Stimulated activated naive CD4-positive, alpha-beta T cell (primary cell): ENCODE measurements around the gene TENT4B.
A peak's percentile ranks its signal among the peaks of the same experiment; 100 is the strongest.

Experiments used
- DNase-seq, 6 experiments: peaks; one replicate each; lab custom pipeline; 2025; lab: John Stamatoyannopoulos, UW

TENT4B gene

DNA sequence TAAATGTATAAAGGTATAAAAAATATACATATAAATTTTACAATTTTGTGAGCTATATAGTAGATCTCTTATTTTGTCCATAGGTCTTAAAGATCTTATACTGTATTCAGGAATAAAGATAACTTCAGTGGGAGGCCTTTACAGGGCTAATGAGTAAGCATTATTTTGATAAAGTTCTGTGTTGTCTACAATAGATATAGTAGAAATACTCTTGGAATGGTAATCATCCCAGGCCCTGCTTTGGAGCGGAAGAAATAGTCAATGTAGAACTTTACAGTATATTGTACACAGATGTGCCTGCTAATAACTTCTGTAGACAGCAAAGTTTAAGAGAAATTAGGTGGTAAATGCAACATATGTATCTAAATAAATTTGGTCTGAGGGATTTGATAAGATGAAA is 42.6 kb downstream of the TENT4B start:
- no peak for DNase-seq

DNA sequence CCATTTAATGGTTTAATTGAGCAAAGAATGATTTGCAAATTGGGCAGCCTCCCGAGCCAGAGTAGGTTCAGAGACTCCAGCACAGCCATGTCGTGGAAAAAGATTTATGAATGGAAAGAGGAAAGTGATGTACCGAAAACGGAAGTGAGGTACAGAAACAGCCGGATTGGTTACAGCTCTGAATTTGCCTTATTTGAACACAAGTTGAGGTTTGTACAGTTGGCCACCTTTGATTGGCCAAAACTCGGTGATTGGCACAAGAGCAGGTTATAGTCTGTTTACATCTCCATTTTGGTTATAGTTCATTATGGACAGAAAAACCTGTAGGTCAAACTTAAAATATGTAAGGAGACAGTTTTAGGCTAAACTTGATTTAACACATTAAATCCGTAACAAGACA is 44.5 kb downstream of the TENT4B start:
- DNase-seq = no peak

DNA sequence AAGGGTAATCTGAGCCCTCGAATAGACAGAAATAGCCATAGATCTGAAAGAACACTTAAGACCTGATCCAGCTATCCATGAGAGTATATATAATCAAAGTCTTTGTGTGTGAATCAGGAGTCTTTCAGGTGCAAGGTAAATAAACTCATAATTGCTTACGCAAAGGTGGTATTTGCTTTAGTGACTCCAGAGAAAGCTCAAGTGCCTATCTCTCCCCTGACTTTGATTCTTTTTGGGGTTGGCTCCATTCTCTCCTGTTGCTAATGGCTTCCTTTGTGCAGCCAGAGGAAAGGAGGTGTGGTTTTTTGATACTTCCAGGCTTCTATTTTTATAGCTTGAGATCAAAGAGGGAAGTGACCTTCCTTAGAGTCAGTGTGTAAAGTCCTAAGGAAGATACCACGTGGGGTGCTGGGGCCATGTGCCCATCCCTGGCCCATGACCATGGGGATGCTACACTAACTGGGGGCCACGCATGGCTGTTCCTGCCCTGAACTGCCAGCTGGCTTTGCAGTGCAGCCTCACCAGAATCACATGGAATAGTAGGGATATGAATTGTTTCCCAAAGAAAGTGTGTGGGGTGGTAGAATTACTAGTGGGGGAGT is 45.8 kb downstream of the TENT4B start:
- DNase-seq = no peak

DNA sequence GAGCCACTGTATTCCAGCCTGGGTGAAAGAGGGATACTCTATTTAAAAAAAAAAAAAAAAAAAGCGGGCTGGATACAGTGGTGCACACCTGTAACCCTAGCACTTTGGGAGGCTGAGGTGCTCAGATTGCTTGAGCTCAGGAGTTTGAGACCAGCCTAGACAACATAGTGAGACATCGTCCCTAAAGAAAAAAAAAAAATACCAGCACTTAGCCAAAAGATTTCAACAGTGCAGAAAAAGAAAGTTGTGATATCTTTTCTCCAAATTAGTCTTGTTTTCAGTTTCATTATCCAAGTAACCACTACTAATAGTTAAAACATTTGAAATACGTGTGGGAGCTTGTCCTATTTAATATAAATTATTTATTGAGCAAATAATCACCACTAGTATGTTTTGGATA is 48.7 kb downstream of the TENT4B start:
- no peak for DNase-seq

DNA sequence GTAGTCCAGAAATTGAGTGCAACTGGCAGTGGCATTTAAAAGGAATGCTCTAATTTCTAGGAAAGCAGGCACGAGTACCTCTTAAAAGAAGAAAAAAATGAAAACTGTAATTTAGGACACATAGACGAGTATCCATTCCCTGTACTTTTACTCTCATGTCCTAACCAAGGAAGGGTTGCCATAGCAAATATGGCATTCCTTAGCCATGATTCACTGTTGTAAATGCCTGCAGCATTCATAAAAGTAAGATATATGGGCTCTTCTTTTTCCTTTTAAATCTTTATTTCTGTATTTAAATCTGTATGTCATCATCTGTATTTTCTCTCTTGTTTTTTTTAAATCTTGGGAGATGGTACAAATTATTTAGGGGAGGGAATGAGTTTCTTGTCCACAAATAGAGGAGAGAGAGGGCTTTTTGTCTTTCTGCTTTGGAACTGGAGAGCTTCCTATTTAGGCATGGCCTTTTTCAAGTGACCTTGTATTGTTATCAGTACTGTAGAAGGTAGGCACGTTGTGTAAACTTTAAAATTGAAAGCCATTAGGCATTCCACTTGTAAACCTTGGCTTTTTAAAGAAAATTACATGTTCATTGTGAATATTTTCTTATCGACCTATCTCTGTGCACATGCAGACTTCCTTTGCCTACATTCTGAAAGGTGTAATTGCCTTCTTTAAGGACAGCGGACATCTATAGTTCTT is 50.0 kb downstream of the TENT4B start:
- no peak for DNase-seq

DNA sequence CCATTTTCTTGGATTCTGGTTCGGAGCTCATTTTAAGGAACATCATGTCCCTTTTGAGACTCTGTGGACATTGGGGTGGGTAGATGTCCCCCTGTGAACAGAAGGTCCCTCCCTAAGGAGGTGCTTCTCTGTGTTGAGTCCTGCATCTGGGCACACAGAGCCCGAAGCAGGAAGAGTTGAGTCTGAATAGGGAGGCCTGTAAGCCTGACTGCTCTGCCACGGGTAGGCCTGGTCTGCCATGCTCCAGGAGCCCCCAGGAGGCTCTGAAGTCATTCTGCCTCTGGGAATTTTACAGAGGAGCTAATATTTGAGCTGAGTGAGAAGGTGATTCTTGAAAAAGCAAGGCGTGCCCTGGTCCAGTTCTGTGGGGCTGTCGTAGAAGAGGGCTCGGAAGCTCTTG is 50.6 kb downstream of the TENT4B start:
- DNase-seq = no peak

DNA sequence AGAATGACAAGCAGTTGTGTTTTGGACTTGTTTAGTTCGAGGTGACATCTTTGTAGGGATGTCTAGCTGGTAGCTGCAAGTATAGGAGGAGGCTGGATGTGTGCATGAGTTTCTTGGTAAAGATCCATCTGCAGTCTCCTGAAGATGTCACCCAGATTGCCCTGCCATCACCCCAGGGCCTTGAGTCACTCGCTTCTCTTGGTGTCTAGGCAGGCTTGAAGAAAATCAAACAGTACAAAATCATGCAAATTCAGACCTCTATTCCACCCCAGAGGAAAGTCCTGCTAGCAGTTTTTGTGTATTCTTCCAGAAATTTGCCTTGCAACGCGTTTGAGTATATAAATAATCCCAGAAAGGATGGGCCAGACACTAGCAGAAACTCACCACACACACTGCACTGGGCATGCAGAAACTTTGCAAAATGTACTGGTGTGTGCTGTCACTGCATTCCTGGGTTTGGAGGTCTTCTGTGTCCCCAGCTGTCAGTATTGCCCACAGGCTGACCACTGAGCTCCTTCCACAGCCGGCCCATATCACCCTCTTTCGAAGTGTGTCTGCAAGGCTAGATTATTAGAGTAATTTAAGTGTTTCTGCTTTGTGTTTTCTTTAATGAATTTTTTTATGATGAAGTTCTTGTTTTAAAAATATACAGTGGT is 51.5 kb downstream of the TENT4B start:
- DNase-seq = no peak

DNA sequence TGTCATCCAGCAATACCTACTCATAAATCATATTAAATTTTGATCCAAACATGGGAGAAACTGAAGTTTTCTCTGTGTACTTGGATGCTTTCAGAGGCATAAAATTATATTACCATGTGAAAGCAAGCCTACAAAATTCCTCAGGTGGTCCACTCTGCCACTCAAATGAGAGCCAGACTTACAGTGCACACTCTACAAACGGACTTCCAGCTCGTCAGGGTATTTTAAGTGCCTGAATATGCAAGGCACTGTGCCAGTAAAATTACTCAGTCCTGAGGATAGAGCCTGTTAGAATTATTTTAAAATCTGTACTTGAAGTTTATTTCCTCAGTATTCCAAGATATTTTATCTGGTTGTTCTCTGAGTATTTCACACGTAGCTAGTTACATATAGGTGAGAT is 54.5 kb downstream of the TENT4B start:
- DNase-seq = no peak

DNA sequence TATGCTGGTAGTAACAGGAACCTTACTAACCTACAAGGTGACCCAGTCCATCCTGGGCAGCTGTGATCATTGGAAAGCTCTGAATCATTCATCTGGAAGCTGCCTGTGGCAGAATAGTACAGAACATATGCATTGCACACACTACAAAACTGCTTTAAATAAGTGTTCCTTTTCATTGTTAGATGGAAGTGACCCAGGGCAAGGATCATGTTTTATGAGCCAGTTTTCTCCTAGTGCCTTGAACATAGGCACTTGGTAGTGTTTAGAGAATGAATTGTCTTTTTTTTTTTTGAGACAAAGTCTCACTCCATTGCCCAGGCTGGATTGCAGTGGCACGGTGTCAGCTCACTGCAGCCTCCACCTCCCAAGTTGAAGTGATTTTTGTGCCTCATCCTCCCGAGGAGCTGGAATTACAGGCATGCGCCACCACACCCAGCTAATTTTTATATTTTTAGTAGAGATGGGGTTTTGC is 55.4 kb downstream of the TENT4B start:
- no peak for DNase-seq

DNA sequence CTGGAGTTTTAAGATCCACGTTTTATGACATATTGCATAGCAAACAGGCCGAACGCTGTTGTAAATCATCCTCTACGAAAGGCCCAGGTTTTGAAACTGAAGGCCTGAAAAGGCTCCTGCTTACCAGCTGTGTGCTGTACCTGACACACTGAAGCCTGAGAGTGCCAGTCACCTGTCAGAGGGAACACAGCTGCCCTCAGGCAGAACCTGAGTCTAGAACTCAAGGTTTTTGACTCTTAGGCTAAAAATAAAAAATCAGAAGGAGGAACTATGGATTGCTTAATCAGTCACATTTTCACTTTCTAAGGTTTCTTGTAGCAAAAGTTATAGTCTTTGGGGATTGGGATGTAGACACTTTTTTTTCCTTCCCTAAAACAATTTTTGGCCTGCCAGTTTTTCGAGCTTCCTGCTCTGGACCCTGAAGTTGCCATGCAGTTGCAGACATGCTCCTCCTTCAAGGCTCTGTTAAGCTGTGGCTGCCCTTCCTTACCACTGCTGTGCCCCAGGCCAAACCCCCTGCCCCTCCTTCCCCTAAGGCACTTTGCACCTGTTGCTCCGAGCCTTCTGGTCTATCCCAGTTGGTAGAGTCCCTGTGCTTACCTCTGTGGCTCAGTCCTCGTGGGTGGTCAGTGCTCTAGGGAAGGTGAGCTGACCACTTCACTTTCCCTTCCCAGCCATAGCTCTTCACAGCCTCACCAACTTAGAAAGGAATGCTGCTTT is 56.6 kb downstream of the TENT4B start:
- no peak for DNase-seq

DNA sequence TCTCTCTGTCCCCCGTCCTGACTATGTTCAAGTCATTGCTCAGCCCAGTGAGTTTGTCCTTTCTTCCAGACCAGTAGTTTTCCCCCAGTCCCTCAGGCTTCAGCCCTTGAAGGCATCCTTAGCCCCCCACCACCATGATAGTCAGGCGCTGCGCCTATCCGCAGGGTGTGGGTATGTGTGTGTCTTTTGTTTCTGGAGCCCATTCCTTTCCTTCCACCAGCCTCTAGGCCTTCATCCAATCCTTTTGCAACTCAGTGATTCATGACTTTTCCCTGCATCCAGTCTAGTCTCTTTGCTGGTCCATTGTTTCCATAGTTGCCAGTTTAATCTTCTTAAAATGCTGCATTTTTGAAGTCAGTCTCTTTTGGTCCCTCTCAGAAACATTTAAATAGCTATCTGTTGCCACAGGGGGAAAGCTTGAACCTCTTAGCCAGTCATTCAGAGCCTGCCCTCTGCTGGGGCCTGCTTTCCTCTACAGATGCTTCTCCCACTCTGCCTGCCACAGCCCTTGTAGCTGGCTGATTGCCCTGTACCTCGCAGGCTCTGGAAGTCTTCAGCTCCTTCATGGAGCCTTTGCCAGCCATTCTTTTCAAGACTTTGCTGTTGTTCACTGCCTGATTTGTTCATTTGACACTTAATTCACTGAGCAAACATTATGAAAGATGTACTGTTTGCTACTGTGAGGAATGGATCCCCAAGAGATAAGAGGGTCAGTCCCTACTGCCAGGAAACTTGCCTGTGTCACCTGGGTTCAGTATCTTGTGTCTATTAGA is 57.3 kb downstream of the TENT4B start:
- DNase-seq = peak; percentile 11 to 64 (median 47)

DNA sequence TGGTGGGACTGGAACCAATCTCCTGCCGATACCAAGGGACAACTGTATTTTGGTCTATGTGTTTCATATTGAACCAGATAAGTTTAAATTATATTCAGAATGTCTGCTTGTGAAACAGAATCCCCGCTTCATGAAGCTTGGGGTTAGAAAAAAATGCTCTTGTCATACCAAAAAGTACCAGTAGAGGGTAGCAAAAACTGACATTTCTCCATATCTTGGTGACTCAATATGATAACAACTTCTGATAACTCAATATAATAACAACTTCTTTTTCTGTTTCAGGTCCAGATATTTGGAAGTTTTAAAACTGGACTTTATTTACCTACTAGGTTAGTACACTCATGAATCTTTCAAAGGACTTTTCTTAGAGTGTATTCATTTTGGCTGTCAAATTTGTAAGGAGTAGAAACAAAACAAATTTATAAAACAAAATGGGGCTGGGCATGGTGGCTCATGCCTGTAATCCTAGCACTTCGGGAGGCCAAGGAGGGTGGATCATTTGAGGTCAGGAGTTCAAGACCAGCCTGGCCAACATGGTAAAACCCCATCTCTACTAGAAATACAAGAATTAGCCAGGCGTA is 60.9 kb downstream of the TENT4B start:
- DNase-seq = peak in 3 of 6 experiments; percentile 20 to 74 (median 63)

DNA sequence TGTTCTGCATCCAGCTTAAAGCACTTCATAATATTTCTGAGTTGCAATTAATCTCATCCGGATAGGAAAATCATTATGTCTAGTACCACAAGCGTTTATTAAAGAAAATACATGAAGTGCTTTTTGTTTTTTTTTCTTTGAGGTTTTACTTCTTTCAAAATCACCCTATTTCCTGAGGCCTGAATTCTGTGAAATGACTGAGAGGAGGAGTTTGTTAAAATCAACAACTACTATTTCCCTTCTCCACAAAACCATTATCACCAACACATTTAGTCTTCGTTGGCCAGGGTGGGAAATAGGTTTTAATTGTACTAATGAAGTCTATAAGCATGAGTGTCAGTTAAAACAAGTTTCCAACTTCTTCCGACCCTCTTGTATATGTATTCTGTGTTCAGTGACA is 62.6 kb downstream of the TENT4B start:
- DNase-seq = no peak

DNA sequence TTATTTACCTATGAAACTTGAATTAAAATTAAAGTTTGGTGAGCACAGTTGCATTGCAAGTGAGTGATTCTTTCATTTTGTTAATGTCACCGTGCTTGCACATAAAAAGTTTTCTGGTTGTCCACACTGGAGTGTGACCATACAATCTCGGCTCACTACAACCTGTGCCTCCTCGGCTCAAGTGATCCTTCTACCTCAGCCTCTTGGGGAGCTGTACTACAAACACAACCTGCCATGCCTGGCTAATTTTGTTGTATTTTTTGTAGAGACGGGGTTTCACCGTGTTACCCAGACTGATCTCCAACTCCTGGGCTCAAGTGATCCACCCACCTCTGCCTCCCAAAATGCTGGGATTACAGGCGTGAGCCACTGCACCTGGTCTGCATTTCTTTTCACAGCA is 63.1 kb downstream of the TENT4B start:
- DNase-seq = no peak

DNA sequence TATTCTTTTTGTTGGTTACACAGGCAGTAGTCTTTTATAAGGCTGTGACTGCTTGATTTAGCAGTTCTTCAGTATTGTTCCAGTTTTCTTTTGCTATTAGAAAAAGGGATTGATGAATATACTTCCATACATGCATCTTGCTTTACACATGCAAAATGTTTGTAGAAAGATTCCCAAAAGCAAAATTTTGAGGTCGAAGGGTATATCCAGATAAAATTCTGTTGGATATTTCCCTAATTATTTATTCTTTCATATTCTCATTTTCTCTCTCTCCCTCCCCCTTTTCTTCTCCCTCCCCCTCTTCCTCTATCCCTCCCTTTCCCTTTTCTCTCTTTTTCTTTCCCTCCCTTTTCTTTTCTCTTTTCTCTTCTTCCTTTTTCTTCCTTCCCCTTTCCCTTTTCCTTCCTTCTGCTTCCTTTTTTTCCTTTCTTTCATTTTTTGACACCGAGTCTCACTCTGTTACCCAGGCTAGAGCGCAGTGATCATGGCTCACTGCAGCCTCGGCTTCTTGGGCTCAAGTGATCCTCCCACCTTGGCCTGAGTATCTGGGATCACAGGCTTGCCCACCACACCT is 66.4 kb downstream of the TENT4B start:
- no peak for DNase-seq

DNA sequence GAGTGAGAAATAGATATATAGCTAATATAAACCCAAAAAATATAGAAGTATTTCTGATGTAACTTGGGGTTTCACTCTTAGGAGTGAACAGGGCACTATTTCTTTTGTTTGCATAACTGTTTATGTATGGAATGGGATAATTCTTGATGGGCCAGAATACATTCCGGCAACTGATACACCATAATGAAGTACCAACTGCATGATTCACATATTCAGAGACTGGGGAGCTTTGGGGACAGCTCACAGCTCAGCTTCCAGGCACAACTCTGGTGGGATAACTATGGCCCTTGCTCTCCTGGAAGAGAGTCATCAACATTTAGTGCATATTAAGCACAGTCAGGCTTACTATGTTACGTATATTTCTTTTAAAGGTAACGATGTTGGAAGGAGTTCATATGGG is 71.2 kb downstream of the TENT4B start:
- DNase-seq = no peak

DNA sequence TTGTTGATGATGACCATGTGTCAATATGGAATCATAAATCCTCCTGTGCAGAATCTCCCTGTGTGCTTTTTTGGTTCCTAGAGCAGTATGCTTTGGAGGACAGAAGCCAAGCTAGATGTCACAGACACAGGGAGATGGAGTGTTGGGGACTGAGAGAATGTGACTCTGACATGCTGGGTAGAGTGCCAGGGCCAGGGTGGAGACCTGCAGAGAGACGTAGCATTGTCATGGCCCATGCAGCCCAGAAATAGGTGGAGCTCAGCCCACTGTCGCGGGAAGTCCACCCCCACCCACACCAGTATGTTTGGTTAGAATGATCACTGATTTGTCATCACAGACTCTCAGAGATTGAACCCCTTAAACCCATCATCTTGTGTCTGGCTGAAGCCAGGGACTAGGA is 74.0 kb downstream of the TENT4B start:
- no peak for DNase-seq

DNA sequence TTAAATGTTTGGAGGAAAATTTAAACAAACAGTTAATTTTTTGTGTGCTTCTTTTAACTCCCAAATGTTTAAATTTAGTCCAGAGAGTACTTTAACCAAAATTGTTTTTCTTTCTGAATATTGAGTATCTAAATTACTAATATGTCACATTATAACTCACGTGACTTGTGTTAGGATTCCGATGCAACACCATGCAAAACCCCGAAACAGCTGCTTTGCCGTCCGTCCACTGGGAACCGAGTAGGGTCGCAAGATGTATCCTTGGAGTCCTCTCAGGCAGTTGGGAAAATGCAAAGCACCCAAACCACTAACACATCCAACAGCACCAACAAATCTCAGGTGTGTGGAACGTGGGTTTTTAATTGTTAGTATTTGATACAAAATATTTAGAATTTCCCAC is 74.6 kb downstream of the TENT4B start:
- DNase-seq = no peak

DNA sequence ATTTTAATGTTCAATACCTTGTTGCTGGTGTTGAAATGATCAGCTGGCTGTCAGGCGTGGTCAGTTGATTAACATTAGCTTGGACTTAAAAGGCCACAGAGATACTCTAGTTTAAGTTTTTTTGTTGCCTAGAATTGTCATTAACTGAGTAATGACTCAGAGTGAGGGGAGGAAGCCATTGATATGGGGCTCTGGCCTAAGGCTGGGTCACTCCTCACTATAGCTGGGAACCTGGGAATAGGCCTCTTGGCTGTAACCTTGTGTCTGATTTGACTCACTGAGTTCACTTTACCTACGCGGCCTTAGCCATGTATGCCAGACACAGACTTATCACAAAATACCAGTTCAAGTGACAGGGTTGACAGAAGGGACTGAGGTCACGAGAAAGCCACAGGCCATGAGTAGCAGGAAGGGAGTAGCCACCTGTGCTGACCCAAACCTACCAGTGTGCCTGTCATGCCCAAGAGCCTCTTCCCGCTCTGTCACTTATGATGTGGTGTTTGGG is 75.3 kb downstream of the TENT4B start:
- DNase-seq = no peak

DNA sequence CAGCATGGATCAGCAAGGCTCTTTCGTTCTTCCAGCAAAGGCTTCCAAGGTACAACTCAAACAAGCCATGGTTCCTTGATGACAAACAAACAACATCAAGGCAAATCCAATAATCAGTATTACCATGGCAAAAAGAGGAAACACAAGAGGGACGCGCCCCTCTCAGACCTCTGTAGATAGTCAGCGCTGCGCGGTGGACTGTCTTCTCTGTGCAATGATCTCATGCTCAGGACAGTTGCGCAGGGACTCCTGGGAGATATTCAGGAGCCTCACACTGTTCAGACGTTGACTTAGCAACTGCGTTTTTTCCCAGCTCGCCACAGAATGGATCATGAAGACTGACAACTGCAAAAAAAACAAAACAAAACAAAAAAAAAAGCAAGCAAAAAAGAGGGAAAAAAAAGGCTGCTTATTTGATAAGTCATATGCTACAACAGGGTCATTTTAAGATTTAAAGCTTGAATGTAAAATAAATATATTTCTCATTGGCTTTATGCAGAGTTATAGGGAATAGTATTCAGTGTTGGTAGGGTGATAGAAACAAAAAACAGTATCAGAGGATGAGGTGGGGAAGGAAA is 76.1 kb downstream of the TENT4B start:
- no peak for DNase-seq
